ENCODE measurements around the gene COL4A1. TPM values are rescaled to one million over a fixed set of nuclear protein-coding genes. Genes with fewer than 3 reads are reported as not detected.

Gene COL4A1
- total RNA-seq, 6 donors from 2014 or later: 81.7 to 309 (median 167) TPM

- no peaks in the 10 kb centered on the region for H3K27me3 ChIP-seq
- WGBS, 2 donors: 30 to 46% methylated on average over 24 to 26 of the region's 33 CpGs
- peak in 1 of 2 donors; percentile 58 for DNase-seq
- peaks cover 40 to 71% (median 61%) of the 10 kb centered on the region in 4 donors for H3K4me1 ChIP-seq
- ATAC-seq (ENCODE audit: low FRiP score in 2 of 2): peak; percentile 37 to 56
- H3K27ac ChIP-seq: peak overlapping the region; percentile 60 to 78 (median 72)
- TF ChIP-seq POLR2A (IDR thresholded peaks at IDR 0.05) (no peak), EP300 (IDR thresholded peaks at IDR 0.05) (no peak), CTCF (IDR thresholded peaks at IDR 0.05) (no peak), POLR2AphosphoS5 (IDR thresholded peaks at IDR 0.05) (no peak)
- no peaks in the 10 kb centered on the region for H3K9me3 ChIP-seq
- H3K36me3 ChIP-seq: peaks cover 0 to 2% (median 0%) of the 10 kb centered on the region in 4 donors
- peak overlapping the region in 2 of 4 donors; percentile 29 to 32 for H3K4me3 ChIP-seq
These were observed 8.3 kb downstream of the COL4A1 start for GRCh38 chr13:110298505-110299282.

GRCh38 chr13:110297766-110298504 is 9.0 kb downstream of the COL4A1 start:
- DNase-seq: no peak
- ATAC-seq (ENCODE audit: low FRiP score in 2 of 2): no peak
- peak overlapping the region in 1 of 4 donors; percentile 29 for H3K4me3 ChIP-seq
- TF ChIP-seq POLR2AphosphoS5 (IDR thresholded peaks at IDR 0.05) (no peak), CTCF (IDR thresholded peaks at IDR 0.05) (no peak), POLR2A (IDR thresholded peaks at IDR 0.05) (no peak), EP300 (IDR thresholded peaks at IDR 0.05) (no peak)
- peaks cover 36 to 65% (median 61%) of the 10 kb centered on the region in 4 donors for H3K4me1 ChIP-seq
- no peaks in the 10 kb centered on the region for H3K9me3 ChIP-seq
- 47 to 52% methylated on average over 12 of the region's 12 CpGs for WGBS, 2 donors
- no peaks in the 10 kb centered on the region for H3K27me3 ChIP-seq
- H3K36me3 ChIP-seq: no peaks in the 10 kb centered on the region
- H3K27ac ChIP-seq: peak overlapping the region; percentile 60 to 78 (median 72)

- Histone ChIP-seq H3K9me3 (no peaks in the 10 kb centered on the region), H3K36me3 (no peaks in the 10 kb centered on the region), H3K4me3 (no peak overlapping the region), H3K27ac (no peak overlapping the region), H3K4me1 (peaks cover 34 to 63% (median 58%) of the 10 kb centered on the region in 4 donors), H3K27me3 (no peaks in the 10 kb centered on the region)
- ATAC-seq (ENCODE audit: low FRiP score in 2 of 2) (no peak), DNase-seq (no peak)
- TF ChIP-seq POLR2AphosphoS5 (IDR thresholded peaks at IDR 0.05) (no peak), POLR2A (IDR thresholded peaks at IDR 0.05) (no peak), EP300 (IDR thresholded peaks at IDR 0.05) (no peak), CTCF (IDR thresholded peaks at IDR 0.05) (no peak)
- 60 to 62% methylated on average over 6 of the region's 6 CpGs for WGBS, 2 donors
These were observed 9.9 kb downstream of the COL4A1 start for GRCh38 chr13:110297011-110297410.

GRCh38 chr13:110294622-110295021 is 12.3 kb downstream of the COL4A1 start:
- peaks cover 12 to 41% (median 38%) of the 10 kb centered on the region in 4 donors for H3K4me1 ChIP-seq
- DNase-seq (no peak), ATAC-seq (ENCODE audit: low FRiP score in 2 of 2) (no peak)
- peaks cover 0 to 2% (median 0%) of the 10 kb centered on the region in 4 donors for H3K36me3 ChIP-seq
- no peaks in the 10 kb centered on the region for H3K27me3 ChIP-seq
- H3K9me3 ChIP-seq: no peaks in the 10 kb centered on the region
- no peak overlapping the region for H3K4me3 ChIP-seq
- TF ChIP-seq EP300 (IDR thresholded peaks at IDR 0.05) (no peak), POLR2AphosphoS5 (IDR thresholded peaks at IDR 0.05) (no peak), POLR2A (IDR thresholded peaks at IDR 0.05) (no peak), CTCF (IDR thresholded peaks at IDR 0.05) (no peak)
- no peak overlapping the region for H3K27ac ChIP-seq

All from upper lobe of left lung (tissue), 6 donors.